NCI-H2196 treated with DMSO at 0.1 percent for 48 hours (cell line): Measurements from ENCODE around the gene JAK2.

Source experiments
- DNase-seq: peaks from one replicate; lab custom pipeline; 2025; ENCODE audit not compliant: unreplicated experiment; lab: John Stamatoyannopoulos, UW

JAK2 gene

GRCh38 chr9:5122516-5122915 lies 137.4 kb downstream of the JAK2 start:
- no peak for DNase-seq

- no peak for DNase-seq
Observed at GRCh38 chr9:5140151-5140550, 155.1 kb downstream of the JAK2 start.

GRCh38 chr9:5144217-5144616 lies 159.1 kb downstream of the JAK2 start:
- no peak for DNase-seq

GRCh38 chr9:5146241-5146640 lies 161.2 kb downstream of the JAK2 start:
- no peak for DNase-seq
